COLO668 (cell line): Measurements from ENCODE around the gene PLD5.
"Not testable (repeated sequence)": the region's sequence is repeated elsewhere in the genome, so short reads cannot be mapped to it uniquely, and the experiment has no call there.

Experiments
- DNase-seq: peaks from one replicate; lab custom pipeline; 2025; ENCODE audit not compliant: unreplicated experiment; lab: John Stamatoyannopoulos, UW

The PLD5 gene

DNA sequence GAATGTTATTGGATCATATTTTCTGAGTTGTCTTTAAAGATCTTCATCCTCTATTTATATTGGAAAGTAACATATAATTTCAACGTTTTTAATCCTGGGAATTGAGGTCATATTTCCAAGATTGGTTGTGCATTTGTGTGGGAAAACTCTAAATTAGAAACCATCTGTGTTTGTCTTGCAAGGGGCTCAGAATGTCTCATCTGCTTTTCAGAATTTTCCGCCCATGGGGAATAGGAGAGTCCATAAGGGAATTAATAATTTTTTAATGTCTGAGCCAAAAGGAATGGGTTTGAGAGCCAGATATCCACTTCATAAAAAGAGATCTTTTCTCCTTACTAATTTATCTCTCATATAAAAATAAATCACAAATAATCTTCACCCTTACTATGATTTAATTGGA lies 440.8 kb downstream of the PLD5 start:
- DNase-seq, result no peak

DNA sequence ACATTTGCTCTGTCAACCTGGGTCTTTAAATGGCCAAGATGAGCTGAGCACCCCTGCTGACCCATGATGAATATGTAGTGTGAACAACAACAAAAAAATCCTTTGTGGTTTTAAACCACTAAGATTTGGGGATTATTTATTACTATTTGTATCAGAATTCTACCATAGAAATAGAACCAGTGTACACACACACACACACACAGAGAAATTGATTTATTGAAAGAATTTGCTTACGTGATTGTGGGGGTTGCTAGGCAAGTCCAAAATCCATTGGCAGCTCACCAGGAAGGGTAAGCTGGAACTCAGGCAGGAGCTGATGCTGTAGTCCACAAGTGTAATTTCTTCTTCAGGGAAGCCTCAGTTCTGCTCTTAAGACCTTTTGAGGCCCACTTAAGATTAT lies 443.1 kb downstream of the PLD5 start:
- no peak for DNase-seq

DNA sequence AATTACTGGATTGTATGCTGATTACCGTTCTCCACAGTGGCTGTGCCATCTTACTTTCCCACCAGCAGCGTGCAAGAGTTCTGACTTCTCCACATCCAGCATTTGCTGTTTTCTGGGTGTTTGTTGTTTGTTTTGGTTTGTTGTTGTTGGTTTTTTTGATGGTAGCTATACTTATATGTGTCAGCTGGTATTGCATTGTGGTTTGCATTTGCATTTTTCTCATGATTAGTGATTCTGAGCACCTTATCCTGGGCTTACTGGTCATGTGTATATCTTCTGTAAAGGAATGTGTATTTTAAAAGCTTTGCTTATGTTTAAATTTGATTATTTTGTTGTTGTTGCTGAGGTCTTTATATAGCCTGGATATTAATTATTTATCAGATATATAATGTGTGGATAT lies 458.7 kb downstream of the PLD5 start:
- DNase-seq, result no peak

DNA sequence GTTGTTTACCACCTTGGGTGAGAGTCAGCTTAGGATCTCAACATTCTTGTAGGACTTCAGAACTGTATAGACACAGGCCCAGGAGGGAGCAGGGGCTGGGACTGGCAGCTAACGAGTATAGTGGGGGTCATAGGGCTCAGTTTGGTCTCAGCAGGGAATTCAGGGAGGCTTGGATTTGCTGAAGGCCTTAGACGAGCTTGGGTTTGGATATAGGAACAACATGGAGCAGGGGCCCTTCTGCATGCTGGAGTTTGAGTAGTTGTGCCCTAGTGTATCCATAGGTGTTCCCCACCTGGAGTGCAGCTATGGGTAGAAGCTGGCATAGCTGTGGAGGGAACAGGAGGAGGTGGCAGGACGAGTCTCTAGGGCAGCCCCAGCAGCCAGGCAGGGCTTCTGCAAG lies 462.2 kb downstream of the PLD5 start:
- no peak for DNase-seq

DNA sequence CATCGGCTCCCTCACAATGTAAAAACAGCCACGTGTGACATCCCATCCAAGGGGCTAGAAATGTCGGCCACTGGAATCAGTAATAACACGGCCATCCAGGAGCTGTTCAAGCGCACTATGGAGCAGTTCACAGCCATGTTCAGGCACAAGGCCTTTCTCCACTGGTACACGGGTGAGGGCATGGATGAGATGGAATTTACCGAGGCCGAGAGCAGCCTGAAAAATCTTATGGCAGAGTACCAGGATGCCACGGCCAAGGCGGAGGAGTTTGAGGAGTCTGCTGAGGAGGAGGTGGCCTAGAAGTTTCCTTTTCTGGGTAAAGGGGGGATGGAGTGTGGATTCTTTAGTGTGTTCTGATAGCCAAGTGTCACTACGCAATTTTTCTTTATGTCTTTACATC lies 464.5 kb downstream of the PLD5 start:
- no peak for DNase-seq

DNA sequence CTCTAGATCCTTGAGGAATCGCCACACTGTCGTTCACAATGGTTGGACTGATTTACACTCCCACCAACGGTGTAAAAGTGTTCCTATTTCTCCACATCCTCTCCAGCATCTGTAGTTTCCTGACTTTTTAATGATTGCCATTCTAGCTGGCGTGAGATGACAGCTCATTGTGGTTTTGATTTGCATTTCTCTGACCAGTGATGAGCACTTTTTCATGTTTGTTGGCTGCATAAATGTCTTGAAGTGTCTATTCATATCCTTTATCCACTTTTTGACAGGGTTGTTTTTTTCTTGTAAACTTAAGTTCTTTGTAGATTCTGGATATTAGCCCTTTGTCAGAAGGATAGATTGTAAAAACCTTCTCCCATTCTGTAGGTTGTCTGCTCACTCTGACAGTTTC lies 465.9 kb downstream of the PLD5 start:
- DNase-seq, result not testable (repeated sequence)

DNA sequence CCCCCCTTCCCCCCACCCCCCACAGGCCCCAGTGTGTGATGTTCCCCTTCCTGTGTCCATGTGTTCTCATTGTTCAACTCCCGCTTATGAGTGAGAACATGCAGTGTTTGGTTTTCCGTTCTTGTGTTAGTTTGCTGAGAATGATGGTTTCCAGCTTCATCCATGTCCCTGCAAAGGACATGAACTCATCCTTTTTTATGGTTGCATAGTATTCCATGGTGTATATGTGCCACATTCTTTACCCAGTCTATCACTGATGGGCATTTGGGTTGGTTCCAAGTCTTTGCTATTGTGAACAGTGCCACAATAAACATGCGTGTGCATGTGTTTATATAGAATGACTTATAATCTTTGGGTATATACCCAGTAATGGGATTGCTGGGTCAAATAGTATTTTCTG lies 466.3 kb downstream of the PLD5 start:
- not testable (repeated sequence) for DNase-seq

DNA sequence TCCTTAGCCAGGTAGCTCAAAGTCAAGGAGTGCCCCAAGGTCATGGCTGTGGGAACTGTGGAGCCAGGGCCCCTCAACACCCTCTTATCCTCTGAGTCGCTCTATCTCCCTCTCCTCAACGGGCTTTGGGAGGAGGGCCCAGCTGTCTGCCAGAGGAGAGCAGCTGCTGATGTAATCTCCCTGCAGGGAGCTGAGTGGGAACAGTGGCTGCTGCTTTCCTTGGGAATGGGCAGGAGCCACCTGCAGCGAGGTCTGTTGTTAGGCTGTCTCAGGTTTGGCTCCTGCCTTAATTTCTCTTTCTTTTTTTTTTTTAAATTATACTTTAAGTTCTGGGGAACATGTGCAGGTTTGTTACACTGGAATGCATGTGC lies 466.8 kb downstream of the PLD5 start:
- DNase-seq, result no peak

DNA sequence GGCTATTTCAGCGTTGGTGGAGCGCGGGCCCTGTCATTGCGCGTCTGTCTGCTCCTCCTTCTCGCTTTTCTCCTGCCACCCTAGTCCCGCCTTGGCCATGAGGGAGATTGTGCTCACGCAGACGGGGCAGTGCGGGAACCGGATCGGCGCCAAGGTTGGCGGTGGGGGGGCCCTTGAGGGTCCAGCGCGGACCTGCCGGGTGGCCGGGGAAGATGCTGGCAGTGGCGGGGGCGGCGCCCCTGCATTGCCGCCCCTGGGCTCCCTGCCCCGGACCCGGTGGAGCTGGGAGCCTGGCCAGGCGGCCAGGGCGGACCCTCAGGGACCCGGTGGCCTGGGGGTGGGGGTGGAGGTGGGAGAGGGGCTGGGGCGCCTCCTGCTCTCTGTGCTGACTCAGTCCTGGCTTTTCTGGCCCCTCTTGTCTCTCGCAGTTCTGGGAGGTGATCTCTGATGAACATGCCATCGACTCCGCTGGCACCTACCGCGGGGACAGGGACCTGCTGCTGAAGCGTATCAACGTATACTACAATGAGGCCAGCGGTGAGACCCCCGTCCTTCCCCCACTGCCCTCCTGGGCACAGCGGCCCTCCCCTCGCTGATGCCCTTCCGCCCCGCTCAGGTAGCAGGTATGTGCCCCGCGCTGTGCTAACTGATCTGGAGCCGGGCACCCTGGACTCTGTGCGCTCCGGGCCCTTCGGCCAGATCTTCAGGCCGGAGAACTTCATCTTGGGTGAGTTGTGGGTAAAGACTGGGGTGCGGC lies 467.3 kb downstream of the PLD5 start:
- DNase-seq, result no peak

DNA sequence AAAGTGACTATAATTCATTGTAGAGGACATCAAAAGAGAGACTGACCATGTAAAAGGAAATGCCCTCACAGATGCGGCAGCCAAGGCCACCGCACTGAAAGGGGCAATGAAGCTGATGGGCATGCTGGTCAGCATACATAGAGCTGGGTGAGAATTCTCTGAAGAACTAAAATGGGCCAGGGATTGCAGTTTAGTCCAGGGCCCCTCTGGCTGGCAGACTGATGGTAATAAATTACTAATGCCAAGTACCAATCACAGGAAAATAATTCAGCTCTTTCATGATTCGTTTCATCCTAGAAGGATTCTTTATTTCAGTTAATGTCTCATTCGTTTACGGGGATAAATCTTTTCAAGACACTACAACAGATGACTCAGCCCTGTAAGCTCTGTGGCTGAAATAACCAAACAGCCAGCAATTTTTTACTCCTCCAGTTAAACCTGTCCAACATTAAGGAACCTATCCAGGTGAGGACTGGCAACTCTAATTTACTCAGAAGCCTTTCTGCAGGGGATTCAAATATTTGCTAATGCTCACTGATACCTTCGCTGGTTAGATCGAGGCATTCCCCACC lies 468.7 kb downstream of the PLD5 start:
- DNase-seq, result no peak

DNA sequence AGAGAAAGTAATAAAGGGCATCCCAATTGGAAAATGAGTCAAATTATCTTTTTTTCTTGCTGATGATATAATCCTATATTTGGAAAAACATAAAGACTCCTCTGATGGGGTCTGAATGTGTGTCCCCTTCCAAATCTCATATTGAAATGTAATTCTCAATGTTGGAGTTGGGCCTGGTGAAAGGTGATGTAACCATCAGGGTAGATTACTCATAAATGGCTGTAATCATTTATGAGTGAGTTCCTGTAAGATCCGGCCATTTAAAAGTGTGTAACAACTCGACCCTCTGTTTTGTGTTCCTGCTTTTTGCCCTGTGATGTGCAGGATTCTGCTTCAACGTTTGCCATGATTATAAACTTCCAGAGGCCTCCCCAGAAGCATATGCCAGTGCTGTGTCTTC lies 481.3 kb downstream of the PLD5 start:
- DNase-seq, result no peak

DNA sequence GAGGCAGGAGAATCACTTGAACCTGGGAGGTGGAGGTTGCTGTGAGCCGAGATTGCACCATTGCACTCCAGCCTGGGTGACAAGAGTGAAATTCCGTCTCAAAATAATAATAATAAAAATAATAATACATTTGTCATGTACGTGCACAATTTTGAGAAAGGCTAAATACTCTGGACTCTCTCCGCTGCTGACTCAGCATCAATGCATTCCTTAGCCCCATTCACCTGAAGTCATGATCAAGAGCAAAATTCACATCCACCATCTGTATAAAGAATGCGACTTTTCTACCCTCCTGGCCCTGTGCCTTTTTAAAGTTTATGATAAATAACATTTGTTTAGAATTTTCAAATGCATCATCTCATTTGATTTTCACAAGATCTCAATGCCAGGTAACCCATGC lies 490.1 kb downstream of the PLD5 start:
- DNase-seq, result no peak

DNA sequence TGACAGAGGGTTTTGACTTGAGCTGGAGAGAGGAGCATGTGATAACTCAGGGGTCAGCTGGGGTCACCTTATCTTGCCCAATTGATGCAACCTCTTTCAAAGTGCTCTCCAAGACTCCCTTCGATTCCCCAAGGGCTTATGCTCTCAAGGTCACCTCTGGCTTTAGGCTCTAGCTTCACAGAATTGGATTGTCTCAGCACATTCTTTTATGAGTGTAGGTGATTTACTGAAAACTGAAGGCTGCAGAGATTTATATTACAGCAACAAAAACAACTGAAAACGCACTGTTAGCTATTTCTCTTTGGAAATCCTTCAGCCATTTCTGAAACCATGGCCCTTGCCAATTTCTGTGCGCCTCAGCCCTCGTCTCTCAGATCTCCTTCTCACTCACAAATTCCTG lies 491.1 kb downstream of the PLD5 start:
- DNase-seq, result no peak
